ENCODE results near the gene DZANK1. TPM values are rescaled to one million over a fixed set of nuclear protein-coding genes. Genes with fewer than 3 reads are reported as not detected.

Gene DZANK1
- total and polyA plus RNA-seq, 2 of the 8 experiments (the other 6 are each of a cell fraction or from before 2014, with no cell fraction given), result 8.0 to 9.9 TPM

DNA sequence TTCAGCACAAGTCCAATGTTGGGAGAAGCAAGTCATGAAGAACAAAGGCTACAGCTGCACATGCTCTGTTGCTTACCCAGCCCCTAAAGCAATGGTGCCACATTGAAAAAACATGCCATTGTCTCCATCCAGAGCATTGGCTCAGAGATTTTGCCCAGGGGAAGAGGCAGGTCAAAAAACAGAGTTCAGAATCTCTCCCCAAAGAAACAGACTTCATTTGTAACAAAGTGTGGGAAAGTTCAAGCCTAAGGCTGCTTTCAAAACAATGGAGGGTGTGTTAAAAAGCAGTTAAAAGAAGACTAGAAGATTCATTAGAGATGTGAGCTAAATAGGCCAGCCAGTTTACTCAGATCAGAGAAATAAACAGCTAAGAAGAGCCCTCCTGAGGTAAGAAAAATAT, 63.6 kb downstream of the DZANK1 start:
- Histone ChIP-seq H2AK5ac (ENCODE audit: low read depth, low read length) (no peak overlapping the region), H3K9me3 (ENCODE audit: insufficient read depth in 2 of 2, low read depth in 1 of 2, low read length in 1 of 2) (no peaks in the 10 kb centered on the region), H2BK12ac (ENCODE audit: low read depth, low read length) (no peak overlapping the region), H3K9ac (replicated peaks in 1 of 4; ENCODE audit: extremely low read depth in 1 of 4, low read depth in 3 of 4, low read length in 3 of 4) (no peak overlapping the region), H3K23ac (ENCODE audit: insufficient read length) (no peak overlapping the region), H3K36me3 (ENCODE audit: control insufficient read depth in 2 of 4, insufficient read depth in 4 of 4, low read length in 3 of 4) (peaks cover 0 to 9% (median 2%) of the 10 kb centered on the region in 4 experiments; a peak in 3 of 8 replicates), H3K4ac (replicated peaks; ENCODE audit: insufficient read length, low read depth, low read length) (no peak overlapping the region), H3K14ac (ENCODE audit: insufficient read length) (no peak overlapping the region), H3K4me2 (ENCODE audit: insufficient read depth in 1 of 2, low read depth in 2 of 2, low read length in 2 of 2) (no peak overlapping the region), H3K18ac (ENCODE audit: extremely low read depth, low read length) (no peak overlapping the region), H3K4me1 (replicated peaks in 1 of 4; ENCODE audit: control insufficient read depth in 3 of 4, insufficient read depth in 4 of 4, low read length in 3 of 4) (peaks cover 0 to 2% (median 0%) of the 10 kb centered on the region in 4 experiments; a peak in 1 of 7 replicates), H3K79me1 (ENCODE audit: low read depth, low read length) (no peaks in the 10 kb centered on the region), H2AFZ (ENCODE audit: low read length) (no peak overlapping the region), H3K23me2 (ENCODE audit: low read depth, low read length) (no peaks in the 10 kb centered on the region), H2BK120ac (replicated peaks; ENCODE audit: low read depth, low read length) (no peak overlapping the region), H3K27ac (ENCODE audit: low read depth, low read length) (no peak overlapping the region), H4K20me1 (replicated peaks in 1 of 2; ENCODE audit: control insufficient read depth in 1 of 2, insufficient read depth in 2 of 2, low read length in 2 of 2) (no peaks in the 10 kb centered on the region), H3K4me3 (ENCODE audit: extremely low read depth in 1 of 4, insufficient read depth in 2 of 4, low read depth in 3 of 4, low read length in 4 of 4) (no peak overlapping the region), H3K56ac (replicated peaks; ENCODE audit: insufficient read length, low read depth, low read length) (no peak overlapping the region), H4K5ac (ENCODE audit: insufficient read length, low read depth, low read length) (no peak overlapping the region), H2BK20ac (ENCODE audit: low read length) (no peak overlapping the region), H4K91ac (replicated peaks; ENCODE audit: insufficient read length, low read length) (no peak overlapping the region), H3K79me2 (ENCODE audit: control insufficient read depth in 1 of 2, insufficient read depth in 2 of 2, low read length in 2 of 2) (no peaks in the 10 kb centered on the region), H4K8ac (ENCODE audit: extremely low read depth, insufficient read depth, low read length) (no peak overlapping the region), H3K27me3 (replicated peaks in 1 of 4; ENCODE audit: control insufficient read depth in 3 of 4, extremely low read depth in 1 of 4, insufficient read depth in 3 of 4, low read length in 3 of 4) (no peaks in the 10 kb centered on the region), H2BK15ac (ENCODE audit: low read length) (no peak overlapping the region), H2BK5ac (ENCODE audit: low read depth, low read length) (no peak overlapping the region)
- CTCF ChIA-PET (ENCODE audit: partially characterized antibody), result interaction anchor here (0.6 to 1.8 kb wide), 2 partner anchors 9 to 58 kb away, joined by 3 to 5 read pairs; no protein-coding TSS in a partner anchor
- no peak for DNase-seq (ENCODE audit: low read depth in 1 of 2, low spot score in 2 of 2)
- FAIRE-seq, result no peak
- POLR2A ChIA-PET (ENCODE audit: partially characterized antibody), result interaction anchor here (0.7 kb wide), 1 partner anchor 50 kb away, joined by 3 read pairs; no protein-coding TSS in a partner anchor
- no peak for TF ChIP-seq CHD7 (IDR thresholded peaks at IDR 0.05; ENCODE audit: insufficient replicate concordance, low read length)
